Muscle layer of duodenum (tissue), 2 donors: ENCODE results near the gene SLC66A2.

Source experiments
- H3K27ac ChIP-seq: one replicate; pipeline ENCODE4 v1.7.0; 2013; ENCODE audit warnings: mild to moderate bottlenecking, low read length
- H3K27me3 ChIP-seq: one replicate; pipeline ENCODE4 v1.7.0; 2013; ENCODE audit warnings: low read depth, mild to moderate bottlenecking, control low read depth, low read length
- H3K36me3 ChIP-seq, 2 donors: one replicate each; pipeline ENCODE4 v1.7.0; 2013; ENCODE audit warnings: low read length in 2 of 2, control low read depth in 1 of 2, mild to moderate bottlenecking in 1 of 2; ENCODE audit not compliant: insufficient read depth in 2 of 2, control insufficient read depth in 1 of 2
- H3K4me1 ChIP-seq, 2 donors: one replicate each; pipeline ENCODE4 v1.7.0; 2013; ENCODE audit warnings: low read length in 2 of 2, mild to moderate bottlenecking in 2 of 2, control low read depth in 1 of 2, moderate library complexity in 1 of 2; ENCODE audit not compliant: insufficient read depth in 2 of 2, control insufficient read depth in 1 of 2
- H3K4me3 ChIP-seq, 2 donors: one replicate each; pipeline ENCODE4 v1.7.0; 2013; ENCODE audit warnings: low read length in 2 of 2, low read depth in 1 of 2, mild to moderate bottlenecking in 1 of 2
- H3K9me3 ChIP-seq, 2 donors: one replicate each; pipeline ENCODE4 v1.7.0; 2013; ENCODE audit warnings: low read length in 2 of 2, control low read depth in 1 of 2, mild to moderate bottlenecking in 1 of 2; ENCODE audit not compliant: control insufficient read depth in 1 of 2
- donor health status: healthy.

The SLC66A2 gene

DNA sequence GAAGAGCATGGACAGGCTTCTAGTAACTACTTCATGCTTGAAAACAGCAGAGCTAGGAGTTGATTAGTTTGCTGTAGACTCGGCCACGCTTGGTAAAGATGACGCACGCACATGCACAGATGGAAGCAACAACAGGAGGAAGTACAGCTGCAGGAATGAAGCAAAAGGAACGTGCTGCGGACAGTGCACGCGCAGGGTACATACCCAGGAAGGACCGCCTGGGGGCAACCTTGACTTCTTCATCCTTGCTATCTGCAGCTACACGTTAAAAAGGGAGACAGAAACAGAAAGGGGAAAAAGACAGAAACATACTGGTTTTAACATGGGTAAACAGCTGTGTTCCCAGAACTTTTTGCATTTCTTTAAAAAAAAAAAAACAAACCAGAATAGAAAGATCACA lies 17.7 kb downstream of the SLC66A2 start:
- peaks cover 14 to 52% of the 10 kb centered on the region in 2 donors for H3K36me3 ChIP-seq
- H3K9me3 ChIP-seq, result peaks cover 23 to 31% of the 10 kb centered on the region in 2 donors
- H3K27ac ChIP-seq, result no peak overlapping the region
- H3K27me3 ChIP-seq, result no peaks in the 10 kb centered on the region
- H3K4me1 ChIP-seq, result no peaks in the 10 kb centered on the region
- H3K4me3 ChIP-seq, result no peak overlapping the region

DNA sequence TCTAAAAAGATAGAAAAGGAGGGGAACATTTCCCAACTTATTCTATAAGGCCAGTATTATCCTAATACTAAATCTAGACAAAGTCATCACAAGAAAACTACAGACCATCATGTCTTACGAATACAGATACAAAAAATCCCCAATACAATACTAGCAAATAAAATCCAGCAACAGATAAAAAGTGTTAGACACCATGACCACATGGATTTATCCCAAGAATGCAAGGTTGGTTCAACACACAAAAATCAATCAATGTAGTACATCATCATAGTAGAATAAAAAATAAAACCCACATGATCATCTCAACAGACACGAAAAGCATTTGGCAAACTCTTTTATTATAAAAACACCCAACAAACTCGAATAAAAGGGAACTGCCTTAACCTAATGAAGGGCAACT lies 18.5 kb downstream of the SLC66A2 start:
- Histone ChIP-seq H3K9me3 (peaks cover 25 to 33% of the 10 kb centered on the region in 2 donors), H3K27me3 (no peaks in the 10 kb centered on the region), H3K27ac (no peak overlapping the region), H3K4me1 (no peaks in the 10 kb centered on the region), H3K36me3 (peaks cover 18 to 57% of the 10 kb centered on the region in 2 donors), H3K4me3 (no peak overlapping the region)

DNA sequence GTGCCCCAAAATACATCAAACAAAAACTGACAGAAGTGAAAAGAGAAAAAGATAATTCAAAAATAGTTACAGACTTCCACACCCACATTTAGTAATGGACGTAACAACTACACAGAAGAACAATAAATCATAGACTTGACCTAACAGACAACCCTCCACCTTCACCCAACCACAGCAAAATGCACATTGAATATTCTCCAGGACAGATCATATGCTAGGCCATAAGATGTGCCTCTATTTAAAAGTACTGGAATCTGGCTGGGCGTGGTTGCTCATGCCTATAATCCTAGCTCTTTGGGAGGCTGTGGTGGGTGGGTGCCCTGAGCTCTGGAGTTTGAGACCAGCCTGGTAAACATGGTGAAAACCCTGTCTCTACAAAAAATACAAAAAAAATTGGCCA lies 20.0 kb downstream of the SLC66A2 start:
- H3K36me3 ChIP-seq, result peaks cover 18 to 59% of the 10 kb centered on the region in 2 donors
- H3K27ac ChIP-seq, result no peak overlapping the region
- H3K27me3 ChIP-seq, result no peaks in the 10 kb centered on the region
- no peaks in the 10 kb centered on the region for H3K4me1 ChIP-seq
- H3K9me3 ChIP-seq, result peaks cover 25 to 33% of the 10 kb centered on the region in 2 donors
- H3K4me3 ChIP-seq, result no peak overlapping the region

DNA sequence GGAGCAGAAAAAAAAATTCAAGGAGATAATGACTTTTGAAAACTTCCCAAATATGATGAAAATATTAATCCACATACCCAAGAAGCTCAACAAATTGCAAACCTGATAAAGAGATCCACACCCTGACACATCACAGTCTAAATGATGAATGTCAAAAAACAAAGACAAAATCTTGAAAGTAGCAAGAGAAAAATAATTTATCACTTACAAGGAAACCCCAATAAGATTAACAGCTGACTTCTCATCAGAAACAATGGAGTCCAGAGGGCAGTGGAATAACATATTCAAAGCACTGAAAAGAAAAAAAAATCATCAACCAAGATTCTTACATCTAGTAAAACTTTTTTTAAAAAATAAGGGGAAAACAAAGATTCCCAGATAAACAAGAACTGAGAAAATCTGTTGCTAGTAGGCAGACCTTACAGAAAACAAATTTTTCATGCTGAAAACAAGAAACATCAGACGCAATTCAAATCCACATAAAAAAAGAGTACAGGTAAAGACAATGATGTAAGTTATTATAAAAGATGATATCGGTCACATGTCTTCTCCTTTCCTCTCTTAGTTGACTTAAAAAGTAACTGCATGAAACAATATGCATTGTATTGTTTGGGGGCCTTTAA lies 21.3 kb downstream of the SLC66A2 start:
- H3K27me3 ChIP-seq, result no peaks in the 10 kb centered on the region
- peaks cover 16 to 57% of the 10 kb centered on the region in 2 donors for H3K36me3 ChIP-seq

DNA sequence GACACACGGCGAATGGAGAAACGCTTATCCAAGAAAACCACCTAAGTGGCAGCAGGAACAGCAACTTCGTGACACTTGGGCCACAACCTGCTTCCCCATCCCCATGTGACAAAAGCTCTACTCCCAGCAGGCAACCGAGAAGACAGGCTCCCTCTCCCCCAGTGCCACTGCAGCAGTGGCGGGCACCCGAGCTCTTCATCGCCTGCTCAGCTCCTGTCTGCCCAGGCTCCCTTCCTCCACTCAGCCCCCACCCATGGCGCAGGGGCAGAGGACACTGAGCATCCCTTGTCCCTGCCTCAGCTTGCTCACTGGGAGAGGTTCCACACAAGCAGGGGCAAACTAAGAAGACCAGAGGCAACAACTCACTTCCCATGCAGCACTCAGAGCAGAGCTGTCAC lies 22.9 kb downstream of the SLC66A2 start:
- Histone ChIP-seq H3K27ac (no peak overlapping the region), H3K4me3 (peak overlapping the region in 1 of 2 donors; percentile 38), H3K9me3 (peaks cover 22 to 33% of the 10 kb centered on the region in 2 donors), H3K4me1 (peaks cover 0 to 13% of the 10 kb centered on the region in 2 donors), H3K27me3 (no peaks in the 10 kb centered on the region), H3K36me3 (peaks cover 16 to 59% of the 10 kb centered on the region in 2 donors)

More for the DNA sequence above, 21.3 kb downstream of the SLC66A2 start:
- Histone ChIP-seq H3K4me1 (peaks cover 0 to 5% of the 10 kb centered on the region in 2 donors), H3K9me3 (peaks cover 25 to 33% of the 10 kb centered on the region in 2 donors), H3K27ac (no peak overlapping the region), H3K4me3 (peak overlapping the region in 1 of 2 donors; percentile 19)

DNA sequence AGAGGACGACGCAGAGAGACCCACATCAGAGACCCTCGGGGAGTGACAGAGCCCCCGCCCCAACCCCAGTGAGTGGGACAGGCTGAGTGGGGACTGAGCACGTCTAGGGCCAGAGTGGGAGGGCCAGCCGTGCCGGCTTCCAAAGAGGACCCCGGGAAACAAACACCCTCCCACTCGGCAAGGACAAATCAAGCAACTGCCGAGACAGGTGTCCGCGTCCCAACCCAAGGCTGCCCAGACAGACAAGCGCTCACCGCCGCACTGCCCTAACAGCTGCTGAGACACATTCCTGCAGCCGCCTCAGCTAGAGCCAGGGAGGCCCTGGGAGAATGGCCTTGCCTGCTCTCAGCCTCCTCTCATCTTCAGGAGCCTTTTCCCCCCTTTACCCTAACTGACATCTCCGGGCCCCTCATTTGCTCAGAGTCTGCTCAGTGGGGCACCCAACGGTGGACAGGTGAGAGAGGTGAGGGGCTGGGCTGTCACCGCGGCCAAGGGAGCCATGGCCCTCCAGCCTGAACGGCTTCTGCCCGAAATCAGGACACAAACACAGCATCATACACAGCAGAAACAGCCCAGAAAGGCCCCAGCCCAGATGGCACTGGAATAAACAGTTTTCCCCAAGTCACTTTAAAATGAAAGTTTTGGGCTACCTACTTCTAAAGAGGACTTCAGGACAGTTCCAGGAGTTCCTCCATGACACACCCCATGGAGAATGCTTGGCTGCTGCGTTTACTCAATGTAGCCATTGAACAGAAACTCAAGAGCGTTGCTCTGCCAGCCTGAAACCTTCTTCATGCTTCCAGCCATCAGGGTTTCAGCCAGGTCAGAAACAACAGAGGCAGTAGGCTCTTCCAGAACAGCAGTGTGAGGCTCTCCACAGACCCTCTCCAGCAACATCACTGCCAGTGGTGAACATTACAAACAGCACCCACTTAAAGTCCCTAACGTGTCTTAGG lies 23.6 kb downstream of the SLC66A2 start:
- Histone ChIP-seq H3K9me3 (peaks cover 18 to 29% of the 10 kb centered on the region in 2 donors), H3K36me3 (peaks cover 16 to 56% of the 10 kb centered on the region in 2 donors), H3K4me3 (no peak overlapping the region), H3K27ac (no peak overlapping the region), H3K27me3 (no peaks in the 10 kb centered on the region), H3K4me1 (peaks cover 0 to 13% of the 10 kb centered on the region in 2 donors)

DNA sequence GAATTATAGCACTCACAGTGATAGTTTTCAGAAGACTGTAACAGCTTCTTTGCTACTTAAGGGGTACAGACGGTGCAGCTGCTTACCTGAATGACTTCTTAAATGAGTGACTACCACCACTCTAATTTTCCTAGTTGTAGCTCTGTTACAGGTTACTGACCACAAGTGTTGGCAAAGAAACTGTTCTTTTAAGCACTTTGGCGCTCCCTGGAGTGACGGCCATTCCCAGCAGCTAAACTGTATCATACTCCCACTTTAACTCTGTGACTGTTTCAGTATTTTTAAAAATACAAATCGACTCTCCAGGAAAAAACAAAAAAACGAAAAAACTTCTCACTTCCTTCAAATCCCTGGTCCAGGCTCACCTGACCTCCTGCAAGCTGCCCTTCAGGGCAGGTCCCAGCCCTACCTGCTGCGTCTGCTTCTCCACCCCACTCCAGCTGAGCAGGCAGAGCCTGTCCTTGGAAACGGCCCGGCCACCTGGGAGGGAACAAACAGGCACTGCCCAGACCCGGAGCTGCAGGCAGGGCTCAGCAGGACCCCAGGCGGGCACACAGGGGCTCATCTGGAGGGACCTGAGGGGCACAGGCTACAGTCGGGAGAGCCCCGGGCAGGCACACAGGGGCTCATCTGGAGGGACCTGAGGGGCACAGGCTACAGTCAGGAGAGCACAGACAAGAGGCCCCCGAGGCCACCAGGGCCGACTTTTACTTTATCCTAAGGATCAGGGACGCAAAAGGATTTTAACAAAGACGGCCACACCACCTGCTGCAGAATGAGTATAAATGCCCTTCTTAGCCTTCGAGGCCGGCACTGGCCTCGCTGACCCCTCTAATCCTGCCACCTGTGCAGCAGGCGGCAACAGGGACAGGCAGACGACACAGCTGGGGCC lies 24.5 kb downstream of the SLC66A2 start:
- Histone ChIP-seq H3K27ac (no peak overlapping the region), H3K27me3 (no peaks in the 10 kb centered on the region), H3K4me3 (no peak overlapping the region), H3K4me1 (peaks cover 0 to 13% of the 10 kb centered on the region in 2 donors), H3K36me3 (peaks cover 16 to 51% of the 10 kb centered on the region in 2 donors), H3K9me3 (peaks cover 15 to 24% of the 10 kb centered on the region in 2 donors)

DNA sequence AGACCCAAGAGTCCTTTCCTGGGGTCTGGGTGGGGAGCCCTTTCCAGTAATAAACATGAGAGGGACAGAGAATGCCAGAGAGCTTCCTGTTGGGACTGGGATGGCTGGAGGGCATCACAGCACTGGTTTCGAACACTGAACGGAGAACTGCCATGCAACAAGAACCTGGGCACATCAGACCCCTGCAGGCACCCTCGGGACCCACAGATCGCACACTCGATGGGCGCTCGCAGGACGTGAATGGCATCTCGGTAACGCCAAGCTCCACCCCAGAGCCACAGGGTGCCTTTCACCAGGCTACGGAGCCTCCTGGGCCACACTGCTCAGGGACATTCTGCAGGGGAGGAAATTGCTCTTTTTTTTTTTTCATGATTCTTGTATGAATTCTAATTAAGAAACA lies 25.1 kb downstream of the SLC66A2 start:
- Histone ChIP-seq H3K27me3 (no peaks in the 10 kb centered on the region), H3K36me3 (peaks cover 16 to 48% of the 10 kb centered on the region in 2 donors), H3K27ac (no peak overlapping the region), H3K4me1 (peaks cover 0 to 13% of the 10 kb centered on the region in 2 donors), H3K4me3 (no peak overlapping the region), H3K9me3 (peaks cover 15 to 22% of the 10 kb centered on the region in 2 donors)

DNA sequence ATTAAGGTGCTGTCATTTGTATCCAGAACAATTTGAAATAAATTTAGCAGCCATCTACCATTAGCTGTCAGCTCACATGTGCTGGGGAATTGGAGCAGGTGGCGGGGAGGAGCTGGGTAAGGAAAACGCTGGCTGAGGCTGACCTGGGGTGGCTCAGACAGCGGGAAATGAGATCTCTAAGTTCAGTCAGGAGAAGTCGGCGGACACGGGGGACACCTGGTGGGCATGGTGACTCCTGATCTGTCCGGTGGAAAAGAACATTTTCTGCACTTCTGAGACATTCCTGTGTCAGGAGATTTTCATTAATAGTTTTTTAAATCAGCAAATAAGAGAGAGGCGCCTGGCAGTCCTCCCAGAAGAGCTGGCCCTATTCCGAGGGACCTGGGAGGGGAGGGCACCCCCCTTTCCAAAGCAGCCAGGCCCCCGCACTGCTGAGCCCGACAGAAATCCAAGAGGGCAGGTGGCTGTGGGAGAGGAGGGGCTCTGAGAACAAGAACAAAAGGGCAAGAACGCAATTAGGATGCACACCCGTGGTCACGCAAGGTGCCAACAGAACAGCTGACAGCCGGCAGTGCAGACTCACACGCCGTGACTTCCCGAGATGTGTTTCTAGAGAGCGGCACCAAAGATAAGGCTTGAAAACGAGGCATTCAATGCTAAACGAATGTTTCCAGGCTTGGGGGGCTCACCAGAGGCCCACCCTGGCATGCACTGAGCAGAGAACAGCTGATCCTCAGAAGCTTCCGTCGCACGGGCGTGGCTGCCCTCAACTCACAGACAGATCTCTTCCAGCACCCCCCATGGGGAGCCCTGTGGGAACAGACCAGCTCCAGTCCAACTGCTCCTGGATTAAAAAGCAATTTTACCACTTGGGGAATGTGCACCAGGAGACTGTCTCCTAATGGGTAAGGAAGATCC lies 26.4 kb downstream of the SLC66A2 start:
- H3K36me3 ChIP-seq, result peaks cover 16 to 48% of the 10 kb centered on the region in 2 donors
- no peak overlapping the region for H3K27ac ChIP-seq
- H3K9me3 ChIP-seq, result peaks cover 14 to 15% of the 10 kb centered on the region in 2 donors
- H3K4me3 ChIP-seq, result no peak overlapping the region
- peaks cover 0 to 13% of the 10 kb centered on the region in 2 donors for H3K4me1 ChIP-seq
- H3K27me3 ChIP-seq, result no peaks in the 10 kb centered on the region
